Myocyte (in vitro differentiated cells): ENCODE measurements around the gene PPP1R13L. TPM values are rescaled to one million over a fixed set of nuclear protein-coding genes. Genes with fewer than 3 reads are reported as not detected.

Experiments
- DNase-seq: peaks from one replicate; pipeline ENCODE4 v3.0.0-alpha.2; 2012; ENCODE audit warnings: low read depth
- total RNA-seq: library from RNA; depleted of rRNA; stranded (reverse); fragments of >200 nt; gene quantifications from 2 replicates; pipeline ENCODE4 v1.2.3, GENCODE V29; 2014

PPP1R13L gene
- total RNA-seq, 1 donor from 2014 or later: 1.3 TPM

- DNase-seq: peak; percentile 100
Observed at GRCh38 chr19:45370410-45371204, 34.3 kb downstream of the PPP1R13L start, which contains the start of gene ERCC2. TSS of gene ERCC2 (minus strand) at chr19:45370573. CDS start at chr19:45370540, 33 bp downstream.

- DNase-seq: no peak
Observed at GRCh38 chr19:45368737-45369340, 36.0 kb downstream of the PPP1R13L start.

- DNase-seq: peak; percentile 44
Observed at GRCh38 chr19:45368127-45368526, 36.7 kb downstream of the PPP1R13L start.

DNA sequence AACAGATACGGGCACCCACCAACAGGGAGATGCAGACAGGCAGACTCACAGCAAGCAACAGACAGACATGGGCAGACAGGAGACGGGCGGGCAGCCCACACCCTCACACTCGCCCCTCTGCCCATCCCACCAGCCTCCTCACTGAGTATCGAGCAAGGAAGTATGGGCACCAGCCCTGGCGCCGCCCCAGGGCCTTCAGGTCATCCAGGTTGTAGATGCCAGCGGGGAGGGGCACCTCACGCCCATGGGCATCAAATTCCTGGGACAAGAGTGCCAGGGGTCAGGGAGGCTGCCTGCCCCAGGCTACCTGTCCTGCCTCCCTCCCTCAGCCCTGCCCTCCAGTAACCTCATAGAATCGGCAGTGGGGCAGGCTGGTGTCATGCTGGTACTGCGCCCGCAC, 40.2 kb downstream of the PPP1R13L start:
- DNase-seq: no peak

DNA sequence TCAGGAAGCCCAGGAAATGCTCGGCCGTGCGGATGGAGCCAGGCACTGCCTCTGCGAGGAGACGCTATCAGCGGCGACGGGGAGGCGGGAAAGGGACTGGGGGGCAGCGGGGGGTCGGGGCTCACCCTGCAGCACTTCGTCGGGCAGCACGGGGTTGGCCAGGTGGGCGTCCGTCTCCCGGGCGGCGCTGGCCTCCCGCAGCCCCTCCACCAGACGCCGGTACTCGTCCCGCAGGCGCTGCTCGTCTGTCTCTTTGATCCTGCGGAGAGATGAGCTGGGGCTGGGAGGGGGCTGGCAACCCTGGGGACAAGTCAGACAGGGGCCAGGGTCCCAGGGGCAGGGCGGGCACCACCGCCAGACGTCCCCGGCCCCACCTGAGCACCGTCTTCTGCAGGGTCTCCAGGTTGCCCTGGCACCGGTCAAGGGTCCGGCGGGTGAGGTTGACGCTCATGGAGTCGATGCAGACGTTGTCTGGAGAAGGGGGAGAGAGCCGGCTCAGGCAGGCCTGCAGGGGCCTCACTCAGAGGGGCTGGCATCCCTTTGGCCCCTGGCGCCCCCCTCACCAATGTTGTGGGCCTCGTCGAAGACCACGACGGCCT, 40.9 kb downstream of the PPP1R13L start:
- DNase-seq: no peak

DNA sequence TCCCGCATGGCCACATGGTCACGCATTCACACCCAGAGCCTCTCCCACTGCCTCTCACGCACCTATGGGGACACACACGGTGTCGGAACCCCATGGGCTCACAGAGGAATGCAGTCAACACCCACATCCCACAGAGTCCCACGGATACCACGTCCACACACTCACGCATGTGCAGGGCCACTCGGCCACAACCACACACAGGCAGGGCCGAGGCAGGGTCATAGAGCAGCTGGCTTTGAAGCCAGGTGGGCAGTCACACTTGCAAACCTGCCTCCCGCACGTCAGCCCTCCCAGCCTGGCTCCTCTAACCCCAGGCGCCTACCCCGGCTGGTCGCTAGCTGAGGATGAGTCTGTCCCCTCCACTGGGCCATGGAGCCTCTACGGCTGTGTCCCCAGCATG, 42.6 kb downstream of the PPP1R13L start:
- no peak for DNase-seq

- no peak for DNase-seq
Observed at GRCh38 chr19:45361608-45362007, 43.3 kb downstream of the PPP1R13L start.

- no peak for DNase-seq
Observed at GRCh38 chr19:45358213-45358792, 46.6 kb downstream of the PPP1R13L start.

GRCh38 chr19:45357445-45357783, 47.5 kb downstream of the PPP1R13L start:
- no peak for DNase-seq

- no peak for DNase-seq
Observed at GRCh38 chr19:45356760-45357444, 48.0 kb downstream of the PPP1R13L start.

- DNase-seq: no peak
Observed at GRCh38 chr19:45355910-45356309, 49.0 kb downstream of the PPP1R13L start.

GRCh38 chr19:45355402-45355801, 49.5 kb downstream of the PPP1R13L start:
- no peak for DNase-seq

GRCh38 chr19:45354241-45354842, 50.5 kb downstream of the PPP1R13L start:
- DNase-seq: no peak

DNA sequence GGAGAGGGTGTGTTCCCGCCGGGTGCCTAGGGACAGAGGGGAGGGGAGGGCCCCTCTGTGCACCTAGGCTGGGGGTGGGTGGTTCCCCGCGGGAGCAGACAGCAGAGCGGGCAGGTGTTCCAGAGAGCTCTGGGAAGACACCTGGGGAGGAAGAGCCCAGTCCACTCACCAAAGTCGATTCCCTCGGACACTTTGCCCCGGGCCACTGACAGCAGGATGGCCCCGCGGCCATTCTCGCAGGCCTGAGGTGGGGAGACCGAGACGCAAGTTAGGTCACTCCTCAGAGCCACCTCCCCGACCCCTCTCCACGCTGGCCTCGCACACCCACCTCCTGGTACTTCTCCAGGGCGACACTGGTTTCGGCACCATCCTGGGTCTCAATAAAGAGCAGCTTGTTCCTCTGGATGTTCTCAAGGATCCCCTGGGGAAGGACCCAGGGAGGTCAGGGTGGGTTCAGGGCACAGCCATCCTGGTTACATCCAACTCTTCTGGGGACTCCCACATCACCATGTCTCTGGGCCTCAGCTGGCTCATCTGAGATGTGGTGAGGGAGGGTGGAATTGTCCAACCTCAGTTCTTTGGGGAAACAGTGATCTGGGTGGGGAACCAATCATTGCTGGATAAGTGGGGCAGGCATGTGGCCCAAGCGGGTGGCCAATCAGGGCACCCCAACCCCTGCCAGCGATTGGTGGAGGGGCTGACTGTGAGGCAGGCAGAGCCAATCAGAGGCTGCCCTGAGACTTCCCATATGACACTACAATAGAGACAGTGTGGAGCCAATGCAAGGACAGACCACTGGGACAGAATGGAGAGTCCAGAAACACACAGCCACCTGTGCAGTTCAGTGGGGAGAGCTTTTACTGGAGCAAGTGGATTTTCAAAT, 51.7 kb downstream of the PPP1R13L start:
- no peak for DNase-seq

GRCh38 chr19:45352471-45352870, 52.4 kb downstream of the PPP1R13L start:
- DNase-seq: no peak

DNA sequence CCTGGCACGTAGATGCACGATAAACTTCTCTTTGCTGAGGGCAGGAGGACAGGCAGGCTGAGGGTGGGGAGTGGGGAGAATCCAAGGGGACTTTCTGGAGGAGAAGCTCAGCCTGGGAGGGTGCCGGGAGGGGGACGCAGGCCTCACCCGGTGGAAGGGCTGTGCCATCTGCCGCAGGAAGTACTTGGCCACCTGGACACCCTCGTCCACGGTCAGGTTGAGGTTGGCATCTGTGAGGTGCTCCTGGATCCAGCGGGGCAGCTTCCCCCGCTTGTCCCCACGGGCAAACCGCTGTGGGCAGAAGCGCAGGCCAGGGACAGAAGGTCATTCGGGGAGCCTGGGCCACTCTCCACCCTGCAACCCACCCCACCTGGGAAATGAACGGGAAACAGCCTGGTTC, 52.8 kb downstream of the PPP1R13L start:
- no peak for DNase-seq

GRCh38 chr19:45351401-45351952, 53.4 kb downstream of the PPP1R13L start:
- DNase-seq: no peak

GRCh38 chr19:45350477-45351058, 54.3 kb downstream of the PPP1R13L start:
- no peak for DNase-seq

DNA sequence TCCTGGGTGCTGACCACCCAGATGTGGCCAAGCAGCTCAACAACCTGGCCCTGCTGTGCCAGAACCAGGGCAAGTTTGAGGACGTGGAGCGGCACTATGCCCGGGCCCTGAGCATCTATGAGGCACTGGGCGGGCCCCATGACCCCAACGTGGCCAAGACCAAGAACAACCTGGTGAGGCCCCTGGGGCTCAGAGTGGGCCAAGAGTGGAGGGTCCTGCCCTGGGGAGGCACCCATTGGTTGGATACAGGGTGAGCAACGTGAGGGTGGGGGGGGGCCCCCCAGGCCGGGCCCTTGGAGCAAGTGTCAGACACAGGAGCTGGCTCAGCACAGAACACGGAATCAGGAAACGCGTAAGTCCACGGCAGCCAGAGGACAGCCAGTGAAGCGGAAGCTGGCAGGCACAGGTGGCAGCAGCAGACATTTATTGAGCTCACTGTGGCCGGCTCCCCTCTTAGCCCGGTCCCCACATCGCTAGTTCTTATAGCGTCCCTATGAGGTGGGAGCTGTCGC, 55.4 kb downstream of the PPP1R13L start:
- no peak for DNase-seq
